ENCODE results near the gene MYH16. TPM values are rescaled to one million over a fixed set of nuclear protein-coding genes. Genes with fewer than 3 reads are reported as not detected.

Gene MYH16
- total RNA-seq, 2 experiments from 2014 or later: not detected

GRCh38 chr7:99301496-99301895 lies 28.9 kb downstream of the MYH16 start:
- Mint-ChIP-seq H3K4me3 (no peak overlapping the region), H3K36me3 (ENCODE audit: low read depth) (no peaks in the 10 kb centered on the region), H3K27me3 (no peaks in the 10 kb centered on the region), H3K27ac (no peak overlapping the region), H3K4me1 (ENCODE audit: low read depth) (no peaks in the 10 kb centered on the region), H3K9me3 (no peaks in the 10 kb centered on the region)
- no peak for DNase-seq
- no peaks in the 10 kb centered on the region for H3K27me3 ChIP-seq (ENCODE audit: control insufficient read depth in 1 of 2, insufficient read depth in 2 of 2, low read length in 2 of 2)
- H3K36me3 ChIP-seq (ENCODE audit: insufficient read depth, low read length): no peaks in the 10 kb centered on the region
- no peak for TF ChIP-seq CTCF (IDR thresholded peaks at IDR 0.05)
- ChIA-PET POLR2A (no interaction called here), CTCF (no interaction called here)
- no peak overlapping the region for H3K4me3 ChIP-seq (ENCODE audit: low read length)
- no peaks in the 10 kb centered on the region for H3K9me3 ChIP-seq (ENCODE audit: control insufficient read depth in 1 of 2, insufficient read depth in 1 of 2, low read length in 2 of 2)
- intact Hi-C loops (cut with DNase I, micrococcal nuclease): no loop called here
- H3K4me1 ChIP-seq (ENCODE audit: insufficient read depth, low read length): no peaks in the 10 kb centered on the region
- no peak overlapping the region for H3K27ac ChIP-seq (ENCODE audit: low read depth in 1 of 2, low read length in 2 of 2)
- no peak for ATAC-seq (ENCODE audit: poor library complexity)

DNA sequence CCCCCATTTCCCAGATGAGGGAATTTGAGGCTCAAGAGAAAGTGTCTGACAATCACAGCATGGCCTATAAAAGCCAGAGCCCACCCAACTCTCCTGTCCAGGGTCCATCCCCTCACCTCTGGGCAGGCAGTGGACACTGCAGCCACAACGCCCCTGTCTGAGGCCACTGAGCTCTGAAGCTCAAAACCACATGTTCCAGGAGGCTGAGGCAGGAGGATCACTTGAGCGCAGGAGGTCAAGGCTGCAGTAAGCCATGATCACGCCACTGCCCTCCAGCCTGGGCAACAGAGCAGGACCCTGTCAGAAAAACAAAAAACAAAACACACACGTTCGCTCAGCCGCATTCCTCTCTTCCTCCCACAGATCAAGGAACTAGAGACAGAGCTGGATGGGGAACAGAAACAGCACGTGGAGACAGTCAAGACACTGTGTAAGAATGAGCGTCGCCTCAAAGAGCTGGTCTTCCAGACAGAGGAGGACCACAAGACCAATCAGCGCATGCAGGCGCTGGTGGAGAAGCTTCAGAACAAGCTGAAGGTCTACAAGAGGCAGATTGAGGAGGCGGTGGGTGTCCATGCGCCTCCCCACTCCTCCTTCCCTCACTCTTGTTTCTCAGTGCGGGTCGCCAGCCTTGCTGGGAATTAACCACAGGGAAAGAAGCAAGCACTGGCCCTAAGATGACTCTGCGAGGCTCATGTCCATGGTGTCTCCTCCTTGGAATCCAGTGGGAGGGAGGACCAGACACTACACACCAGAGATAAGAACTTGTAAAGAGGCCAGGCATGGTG lies 33.0 kb downstream of the MYH16 start:
- H3K4me3 ChIP-seq (ENCODE audit: low read length): no peak overlapping the region
- no peaks in the 10 kb centered on the region for H3K36me3 ChIP-seq (ENCODE audit: insufficient read depth, low read length)
- Mint-ChIP-seq H3K4me3 (no peak overlapping the region), H3K27me3 (peaks cover 3% of the 10 kb centered on the region), H3K4me1 (ENCODE audit: low read depth) (no peaks in the 10 kb centered on the region), H3K36me3 (ENCODE audit: low read depth) (no peaks in the 10 kb centered on the region), H3K9me3 (no peaks in the 10 kb centered on the region), H3K27ac (no peak overlapping the region)
- POLR2A ChIA-PET: no interaction called here
- no peak for TF ChIP-seq CTCF (IDR thresholded peaks at IDR 0.05)
- intact Hi-C loops (cut with DNase I, micrococcal nuclease): no loop called here
- DNase-seq: no peak
- no peak overlapping the region for H3K27ac ChIP-seq (ENCODE audit: low read depth in 1 of 2, low read length in 2 of 2)
- CTCF ChIA-PET: no interaction called here
- peaks cover 0 to 8% of the 10 kb centered on the region in 2 experiments for H3K9me3 ChIP-seq (ENCODE audit: control insufficient read depth in 1 of 2, insufficient read depth in 1 of 2, low read length in 2 of 2)
- no peaks in the 10 kb centered on the region for H3K4me1 ChIP-seq (ENCODE audit: insufficient read depth, low read length)
- ATAC-seq (ENCODE audit: poor library complexity): no peak
- peaks cover 0 to 2% of the 10 kb centered on the region in 2 experiments for H3K27me3 ChIP-seq (ENCODE audit: control insufficient read depth in 1 of 2, insufficient read depth in 2 of 2, low read length in 2 of 2)

DNA sequence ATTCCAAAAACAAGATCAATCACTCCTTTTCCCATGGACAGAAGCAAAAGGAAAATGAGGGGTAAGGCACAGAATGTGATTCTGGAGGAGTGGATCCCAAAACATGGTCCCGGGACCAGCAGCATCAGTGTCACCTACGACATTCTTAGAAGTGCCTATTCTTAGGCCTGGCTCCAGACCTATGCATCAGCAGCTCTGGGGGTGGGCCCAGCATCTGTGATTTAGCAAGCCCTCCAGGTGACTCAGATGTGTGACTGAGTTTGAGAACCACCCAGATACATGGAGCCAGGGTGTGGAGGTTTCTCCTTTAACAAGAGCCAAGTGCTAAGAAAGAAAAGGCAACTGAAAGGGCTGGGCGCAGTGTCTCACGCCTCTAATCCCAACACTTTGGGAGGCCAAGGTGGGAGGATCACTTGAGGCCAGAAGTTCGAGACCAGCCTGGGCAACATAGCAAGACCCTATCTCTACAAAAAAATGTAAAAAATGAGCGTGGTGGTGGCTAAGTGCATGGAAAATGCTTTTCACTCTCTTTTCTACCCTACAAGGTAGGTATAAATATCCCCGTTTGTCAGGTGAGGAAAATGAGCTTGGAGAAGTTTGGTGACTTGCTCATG lies 35.9 kb downstream of the MYH16 start:
- Histone ChIP-seq H3K4me3 (ENCODE audit: low read length) (no peak overlapping the region), H3K36me3 (ENCODE audit: insufficient read depth, low read length) (no peaks in the 10 kb centered on the region), H3K27ac (ENCODE audit: low read depth in 1 of 2, low read length in 2 of 2) (no peak overlapping the region), H3K9me3 (ENCODE audit: control insufficient read depth in 1 of 2, insufficient read depth in 1 of 2, low read length in 2 of 2) (peaks cover 0 to 8% of the 10 kb centered on the region in 2 experiments), H3K4me1 (ENCODE audit: insufficient read depth, low read length) (peaks cover 5% of the 10 kb centered on the region), H3K27me3 (ENCODE audit: control insufficient read depth in 1 of 2, insufficient read depth in 2 of 2, low read length in 2 of 2) (peaks cover 0 to 2% of the 10 kb centered on the region in 2 experiments)
- no peak overlapping the region for H3K27ac Mint-ChIP-seq
- H3K36me3 Mint-ChIP-seq (ENCODE audit: low read depth): no peaks in the 10 kb centered on the region
- ChIA-PET CTCF (no interaction called here), POLR2A (no interaction called here)
- DNase-seq: no peak
- intact Hi-C loops (cut with DNase I, micrococcal nuclease): no loop called here
- no peak for TF ChIP-seq CTCF (IDR thresholded peaks at IDR 0.05)
- peaks cover 14% of the 10 kb centered on the region for H3K27me3 Mint-ChIP-seq
- no peak for ATAC-seq (ENCODE audit: poor library complexity)
- H3K9me3 Mint-ChIP-seq: no peaks in the 10 kb centered on the region
- H3K4me3 Mint-ChIP-seq: no peak overlapping the region
- H3K4me1 Mint-ChIP-seq (ENCODE audit: low read depth): peaks cover 6% of the 10 kb centered on the region

Data from CD4-positive, alpha-beta T cell (primary cell).